C4-2B (cell line): ENCODE measurements around the gene SLC2A11.

Source experiments
- CTCF ChIP-seq: fragments of 450-650 bp; conservative IDR thresholded peaks from 2 replicates; pipeline ENCODE4 v1.5.1; 2017; ENCODE audit warnings: mild to moderate bottlenecking
- ZFX ChIP-seq: fragments of 450-650 bp; IDR thresholded peaks from 2 replicates; pipeline ENCODE4 v1.6.1; 2017

GRCh38 chr22:23850136-23850611, 7.5 kb upstream of the SLC2A11 start:
- no peak for TF ChIP-seq CTCF
- no peak for TF ChIP-seq ZFX
